HCT116 (cell line): ENCODE results near the gene TMEM61. TPM values are rescaled to one million over a fixed set of nuclear protein-coding genes. Genes with fewer than 3 reads are reported as not detected.

Experiments
- ATAC-seq: fragments of 200-7000 bp; cut with Tn5 transposase; 2 replicates; pipeline ENCODE4 v1.9.1; 2020; ENCODE audit warnings: mild to moderate bottlenecking, moderate library complexity
- BruUV-seq: library from RNA; stranded (reverse); fragments of 400-500 nt; replicated peaks from 2 replicates; lab custom pipeline; 2021; lab: Mats Ljungman, UMichigan
- CTCF ChIA-PET: fragments of 300-600 bp; sonication (Branson Sonifier 250); formaldehyde crosslinking; loops from one replicate; lab custom pipeline; 2021; ENCODE audit warnings: antibody characterized with exemption; lab: Charles Lee
- POLR2A ChIA-PET: fragments of 300-600, 350-600 bp; sonication (Branson Sonifier 250); formaldehyde crosslinking; loops from one replicate; lab custom pipeline; 2021; ENCODE audit warnings: antibody characterized with exemption; lab: Charles Lee
- RAD21 ChIA-PET, 2 experiments: fragments of 300-600 bp; sonication (Branson Sonifier 250); formaldehyde crosslinking; loops; one replicate each; lab custom pipeline; 2023; ENCODE audit warnings: low total read pairs in 2 of 2; ENCODE audit not compliant: uncharacterized antibody in 2 of 2, unreplicated experiment in 2 of 2, low non-redundant PET in 1 of 2; lab: Charles Lee
- DNase-seq: peaks from one replicate; pipeline ENCODE4 v3.0.0-alpha.2; 2010; ENCODE audit warnings: low read depth, low spot score
- H2AFZ ChIP-seq: fragments of 200-600 bp; shearing (Covaris generic), sonication (generic); 2 replicates; pipeline ENCODE4 v1.6.1; 2017; ENCODE audit warnings: low read depth, mixed run types, mixed read lengths, antibody characterized with exemption, low read length; ENCODE audit not compliant: poor library complexity, severe bottlenecking
- H3K27ac ChIP-seq: 2 replicates; pipeline ENCODE4 v1.5.1; 2012; ENCODE audit warnings: low read depth, low read length
- H3K27me3 ChIP-seq: fragments of 200-600 bp; sonication (generic); 2 replicates; pipeline ENCODE4 v1.6.1; 2016; ENCODE audit warnings: mixed run types, low read length, mixed read lengths; ENCODE audit not compliant: insufficient read depth
- H3K36me3 ChIP-seq, 2 experiments: fragments of 200-500 bp in 1 of 2; fragments of 200-600 bp in 1 of 2; sonication (Bioruptor generic) in 1 of 2; sonication (generic) in 1 of 2; 2 replicates each; pipeline versions ENCODE4 v1.5.1 to v1.6.1; 2014 to 2016; ENCODE audit warnings: low read length in 2 of 2, inconsistent platforms in 1 of 2, mixed read lengths in 1 of 2, mixed run types in 1 of 2; ENCODE audit not compliant: insufficient read depth in 2 of 2, control insufficient read depth in 1 of 2
- H3K4me1 ChIP-seq, 2 experiments: fragments of 200-600 bp in 1 of 2; sonication (generic) in 1 of 2; 2 replicates each; pipeline versions ENCODE4 v1.5.1 to v1.6.1; 2012 to 2017; ENCODE audit warnings: low read length in 2 of 2, inconsistent platforms in 1 of 2, mild to moderate bottlenecking in 1 of 2, mixed read lengths in 1 of 2, mixed run types in 1 of 2, moderate library complexity in 1 of 2; ENCODE audit not compliant: insufficient read depth in 2 of 2, control insufficient read depth in 1 of 2
- H3K4me2 ChIP-seq: fragments of 200-600 bp; sonication (generic); 2 replicates; pipeline ENCODE4 v1.6.1; 2017; ENCODE audit warnings: mixed run types, low read length, mixed read lengths
- H3K4me3 ChIP-seq, 2 experiments: fragments of 200-600 bp in 1 of 2; sonication (generic) in 1 of 2; replicated peaks in 1 of 2; 2 replicates each; pipeline ENCODE4 v1.5.1; 2011 to 2016; ENCODE audit warnings: low read length in 2 of 2, control low read depth in 1 of 2, low read depth in 1 of 2, mild to moderate bottlenecking in 1 of 2, mixed read lengths in 1 of 2, mixed run types in 1 of 2
- H3K79me2 ChIP-seq: fragments of 200-600 bp; sonication (generic); 2 replicates; pipeline ENCODE4 v1.6.1; 2017; ENCODE audit warnings: mild to moderate bottlenecking, mixed run types, low read length, moderate library complexity, mixed read lengths; ENCODE audit not compliant: insufficient read depth
- H3K9ac ChIP-seq: fragments of 200-600 bp; sonication (generic); 2 replicates; pipeline ENCODE4 v1.6.1; 2016; ENCODE audit warnings: low read length, mixed read lengths
- H3K9me2 ChIP-seq: fragments of 200-600 bp; sonication (generic), shearing (Covaris generic); 2 replicates; pipeline ENCODE4 v1.6.1; 2017; ENCODE audit warnings: mixed run types, mild to moderate bottlenecking, moderate library complexity; ENCODE audit not compliant: insufficient read depth
- H3K9me3 ChIP-seq, 2 experiments: fragments of 200-500 bp in 1 of 2; fragments of 200-600 bp in 1 of 2; sonication (Bioruptor generic) in 1 of 2; sonication (generic) in 1 of 2; 2 replicates each; pipeline ENCODE4 v1.6.1; 2014 to 2017; ENCODE audit warnings: low read length in 2 of 2, mixed read lengths in 2 of 2, inconsistent platforms in 1 of 2, low read depth in 1 of 2, mild to moderate bottlenecking in 1 of 2, mixed run types in 1 of 2, moderate library complexity in 1 of 2; ENCODE audit not compliant: control insufficient read depth in 1 of 2, insufficient read depth in 1 of 2
- H4K20me1 ChIP-seq: fragments of 200-600 bp; sonication (generic), shearing (Covaris generic); 2 replicates; pipeline ENCODE4 v1.6.1; 2017; ENCODE audit warnings: mixed run types, mild to moderate bottlenecking, moderate library complexity; ENCODE audit not compliant: insufficient read depth
- CBX3 ChIP-seq: IDR thresholded peaks from 2 replicates; pipeline ENCODE4 v1.6.1; 2012; ENCODE audit warnings: low read depth
- CTCF ChIP-seq, 3 experiments: fragments of 200-600 bp in 1 of 3; sonication (generic) in 1 of 3; IDR thresholded peaks in 2 of 3; conservative IDR thresholded peaks in 1 of 3; 2 replicates each; pipeline ENCODE4 v1.5.1; 2012 to 2017; ENCODE audit warnings: low read depth in 2 of 3, low read length in 2 of 3, antibody characterized with exemption in 1 of 3, borderline replicate concordance in 1 of 3, control low read depth in 1 of 3, mild to moderate bottlenecking in 1 of 3, mixed read lengths in 1 of 3, mixed run types in 1 of 3, moderate library complexity in 1 of 3; ENCODE audit not compliant: insufficient read depth in 1 of 3
- ELF1 ChIP-seq: IDR thresholded peaks from 2 replicates; pipeline ENCODE4 v1.6.1; 2012; ENCODE audit warnings: low read depth, borderline replicate concordance
- MAX ChIP-seq: IDR thresholded peaks from 2 replicates; pipeline ENCODE4 v1.6.1; 2012
- POLR2A ChIP-seq: IDR thresholded peaks from 2 replicates; pipeline ENCODE4 v1.7.0; 2011; ENCODE audit warnings: borderline replicate concordance; ENCODE audit not compliant: insufficient read depth, insufficient read length; ENCODE audit errors: extremely low read depth
- SP1 ChIP-seq: IDR thresholded peaks from 2 replicates; pipeline ENCODE4 v1.6.1; 2012; ENCODE audit warnings: low read depth
- SRF ChIP-seq: IDR thresholded peaks from 2 replicates; pipeline ENCODE4 v1.6.1; 2012; ENCODE audit warnings: low read depth
- TCF7L2 ChIP-seq: IDR thresholded peaks from 2 replicates; pipeline ENCODE4 v1.7.0; 2011; ENCODE audit warnings: borderline replicate concordance, inconsistent platforms; ENCODE audit not compliant: insufficient read depth, insufficient read length; ENCODE audit errors: extremely low read depth
- ZBTB33 ChIP-seq: IDR thresholded peaks from 2 replicates; pipeline ENCODE4 v1.6.1; 2011; ENCODE audit warnings: mild to moderate bottlenecking, low read length, moderate library complexity; ENCODE audit not compliant: insufficient replicate concordance; ENCODE audit errors: extremely low read depth
- ZFX ChIP-seq: fragments of 450-650 bp; IDR thresholded peaks from 2 replicates; pipeline ENCODE4 v1.6.1; 2017
- intact Hi-C: fragments of 100-400 bp; cut with micrococcal nuclease; formaldehyde crosslinking; loops from 2 replicates; pipeline ENCODE4 v1.10.0; 2022
- total RNA-seq: library from RNA; stranded (reverse); gene quantifications from one replicate; pipeline ENCODE4 v1.2.1, GENCODE V29; 2021; ENCODE audit not compliant: unreplicated experiment

The TMEM61 gene
- total RNA-seq, 1 experiment from 2014 or later = 4.4 TPM

- intact Hi-C loops = no loop called here
- RAD21 ChIA-PET = no interaction called here
- H3K4me2 ChIP-seq = no peak overlapping the region
- CTCF ChIA-PET = interaction anchor here (1.5 kb wide), 1 partner anchor 25 kb away, joined by 4 read pairs; no protein-coding TSS in a partner anchor
- no peak overlapping the region for H2AFZ ChIP-seq
- H3K4me3 ChIP-seq = no peak overlapping the region
- no peak for ATAC-seq
- peaks cover 13 to 58% of the 10 kb centered on the region in 2 experiments for H3K4me1 ChIP-seq
- H3K9me3 ChIP-seq = no peaks in the 10 kb centered on the region
- TF ChIP-seq ELF1 = no peak
- peak; percentile 31; the same call in 1 of the 2 replicates for TF ChIP-seq MAX
- no peak overlapping the region for H3K27ac ChIP-seq
- no peaks in the 10 kb centered on the region for H4K20me1 ChIP-seq
- no peak overlapping the region for H3K9ac ChIP-seq
- DNase-seq = no peak
- H3K27me3 ChIP-seq = no peaks in the 10 kb centered on the region
- BruUV-seq = no TSS peak
- no peaks in the 10 kb centered on the region for H3K79me2 ChIP-seq
- H3K36me3 ChIP-seq = no peaks in the 10 kb centered on the region
- no peaks in the 10 kb centered on the region for H3K9me2 ChIP-seq
- POLR2A ChIA-PET = no interaction called here
Measured at GRCh38 chr1:54975356-54976108, 4.9 kb upstream of the TMEM61 start.

- ChIA-PET CTCF (interaction anchor here (1.5 to 2.0 kb wide), 2 partner anchors 26 to 32 kb away, joined by 4 to 11 read pairs; no protein-coding TSS in a partner anchor), POLR2A (no interaction called here), RAD21 (no interaction called here)
- no peaks in the 10 kb centered on the region for H3K9me2 ChIP-seq
- BruUV-seq = no TSS peak
- DNase-seq = no peak
- H3K9me3 ChIP-seq = no peaks in the 10 kb centered on the region
- H4K20me1 ChIP-seq = no peaks in the 10 kb centered on the region
- no peak overlapping the region for H3K4me3 ChIP-seq
- H3K36me3 ChIP-seq = no peaks in the 10 kb centered on the region
- H2AFZ ChIP-seq = no peak overlapping the region
- ATAC-seq = no peak
- intact Hi-C loops = no loop called here
- peaks cover 2 to 50% of the 10 kb centered on the region in 2 experiments for H3K4me1 ChIP-seq
- no peaks in the 10 kb centered on the region for H3K27me3 ChIP-seq
- H3K27ac ChIP-seq = no peak overlapping the region
- no peaks in the 10 kb centered on the region for H3K79me2 ChIP-seq
- no peak overlapping the region for H3K9ac ChIP-seq
- H3K4me2 ChIP-seq = no peak overlapping the region
- no peak for TF ChIP-seq CTCF (IDR thresholded peaks at IDR 0.05 in 2 of 3, conservative IDR thresholded peaks at IDR 0.05 in 1 of 3; ENCODE audit: borderline replicate concordance in 1 of 3, insufficient read depth in 1 of 3, low read depth in 2 of 3, low read length in 2 of 3)
- no peak for TF ChIP-seq ZBTB33
- no peak for TF ChIP-seq MAX
- TF ChIP-seq CBX3 = no peak
- TF ChIP-seq SP1 = no peak
- TF ChIP-seq ZFX = no peak
- TF ChIP-seq POLR2A = no peak
- TF ChIP-seq TCF7L2 = no peak
- TF ChIP-seq SRF = no peak
- no peak for TF ChIP-seq ELF1
Measured at GRCh38 chr1:54976747-54977146, 3.7 kb upstream of the TMEM61 start.
